Activated CD8-positive, alpha-beta T cell treated with anti-CD3 and anti-CD28 coated beads, Interleukin-2, amount 10 ng/mL, durations not matched to agents 7 days and 5 days (primary cell): ENCODE results near the gene SIN3A. TPM values are rescaled to one million over a fixed set of nuclear protein-coding genes. Genes with fewer than 3 reads are reported as not detected.
"Not testable (repeated sequence)": the region's sequence is repeated elsewhere in the genome, so short reads cannot be mapped to it uniquely, and the experiment has no call there.

ENCODE experiments used
- ATAC-seq: fragments of 150-1000 bp; cut with Tn5 transposase; one replicate; pipeline ENCODE4 v1.10.0; 2021; ENCODE audit warnings: moderate library complexity
- CTCF ChIA-PET: fragments of 350-600 bp; sonication (Branson Sonifier 250); formaldehyde crosslinking; loops from one replicate; lab custom pipeline; 2021; ENCODE audit warnings: antibody characterized with exemption; lab: Charles Lee
- POLR2A ChIA-PET: fragments of 350-600 bp; sonication (Branson Sonifier 250); formaldehyde crosslinking; loops from one replicate; lab custom pipeline; 2021; ENCODE audit warnings: antibody characterized with exemption; lab: Charles Lee
- DNase-seq: peaks from one replicate; pipeline ENCODE4 v3.0.0-alpha.2; 2020
- H3K27ac Mint-ChIP-seq: one replicate; pipeline ENCODE4 v1.8.0; 2021; ENCODE audit warnings: mild to moderate bottlenecking, mixed read lengths
- H3K27me3 Mint-ChIP-seq: one replicate; pipeline ENCODE4 v1.8.0; 2021; ENCODE audit warnings: low read depth, mixed read lengths
- H3K36me3 Mint-ChIP-seq: one replicate; pipeline ENCODE4 v1.8.0; 2021; ENCODE audit warnings: low read depth, mixed read lengths
- H3K4me1 Mint-ChIP-seq: one replicate; pipeline ENCODE4 v1.8.0; 2021; ENCODE audit warnings: low read depth, mixed read lengths
- H3K4me3 Mint-ChIP-seq: one replicate; pipeline ENCODE4 v1.8.0; 2021; ENCODE audit warnings: mild to moderate bottlenecking, mixed read lengths
- H3K9me3 Mint-ChIP-seq: one replicate; pipeline ENCODE4 v1.8.0; 2022; ENCODE audit warnings: mixed read lengths; ENCODE audit not compliant: insufficient read depth
- total RNA-seq, 2 experiments: library from RNA; stranded (reverse); gene quantifications; one replicate each; pipeline ENCODE4 v1.2.3, GENCODE V29; 2021

Gene SIN3A
- total RNA-seq, 2 experiments from 2014 or later = 96.7 to 104 TPM

- ATAC-seq (peak; percentile 39), DNase-seq (peak; percentile 99)
- POLR2A ChIA-PET = interaction anchor here (1.0 to 7.2 kb wide), 9 partner anchors 57 to 663 kb away, joined by 3 to 102 read pairs (median 5); partner anchors contain the start of genes IMP3, MAN2C1, PTPN9 and SNUPN
- no peaks in the 10 kb centered on the region for H3K9me3 Mint-ChIP-seq
- CTCF ChIA-PET = interaction anchor here (0.9 to 6.5 kb wide), 5 partner anchors 12 to 421 kb away, joined by 3 to 62 read pairs (median 9); partner anchors contain the start of genes IMP3, MAN2C1 and SNUPN
- H3K27ac Mint-ChIP-seq = peak overlapping the region; percentile 98
- peak overlapping the region; percentile 96 for H3K4me3 Mint-ChIP-seq
- peaks cover 18% of the 10 kb centered on the region for H3K36me3 Mint-ChIP-seq
- peaks cover 41% of the 10 kb centered on the region for H3K4me1 Mint-ChIP-seq
- no peaks in the 10 kb centered on the region for H3K27me3 Mint-ChIP-seq
Measured at GRCh38 chr15:75450307-75451201, 936 bp downstream of the SIN3A start.

- POLR2A ChIA-PET = interaction anchor here (1.0 to 7.2 kb wide), 5 partner anchors 82 to 393 kb away, joined by 3 to 92 read pairs (median 20); partner anchors contain the start of genes IMP3, MAN2C1, PTPN9 and SNUPN
- no peak for ATAC-seq
- DNase-seq = no peak
- Mint-ChIP-seq H3K27me3 (no peaks in the 10 kb centered on the region), H3K4me3 (peak overlapping the region; percentile 96), H3K27ac (peak overlapping the region; percentile 91), H3K9me3 (no peaks in the 10 kb centered on the region), H3K4me1 (peaks cover 41% of the 10 kb centered on the region), H3K36me3 (peaks cover 18% of the 10 kb centered on the region)
- CTCF ChIA-PET = interaction anchor here (0.9 kb wide), 1 partner anchor 420 kb away, joined by 3 read pairs; no protein-coding TSS in a partner anchor
Measured at GRCh38 chr15:75449585-75450306, 1.7 kb downstream of the SIN3A start.

GRCh38 chr15:75448171-75448570 lies 3.3 kb downstream of the SIN3A start:
- not testable (repeated sequence) for H3K27me3 Mint-ChIP-seq, H3K27ac Mint-ChIP-seq, H3K4me3 Mint-ChIP-seq, DNase-seq, ATAC-seq, H3K9me3 Mint-ChIP-seq
- CTCF ChIA-PET = interaction anchor here (1.3 kb wide), 1 partner anchor 194 kb away, joined by 4 read pairs; no protein-coding TSS in a partner anchor
- POLR2A ChIA-PET = interaction anchor here (0.7 kb wide), 1 partner anchor 180 kb away, joined by 5 read pairs; no protein-coding TSS in a partner anchor
- Mint-ChIP-seq H3K4me1 (peaks cover 52% of the 10 kb centered on the region), H3K36me3 (peaks cover 26% of the 10 kb centered on the region)

GRCh38 chr15:75446151-75446550 lies 5.3 kb downstream of the SIN3A start:
- H3K27me3 Mint-ChIP-seq = no peaks in the 10 kb centered on the region
- CTCF ChIA-PET = interaction anchor here (0.9 to 2.5 kb wide), 5 partner anchors 9 to 194 kb away, joined by 3 to 10 read pairs (median 6); partner anchors contain the start of genes IMP3 and MAN2C1
- peaks cover 35% of the 10 kb centered on the region for H3K36me3 Mint-ChIP-seq
- no peak for ATAC-seq
- no peaks in the 10 kb centered on the region for H3K9me3 Mint-ChIP-seq
- peak overlapping the region; percentile 52 for H3K4me3 Mint-ChIP-seq
- peak overlapping the region; percentile 86 for H3K27ac Mint-ChIP-seq
- peak; percentile 32 for DNase-seq
- H3K4me1 Mint-ChIP-seq = peaks cover 56% of the 10 kb centered on the region
- POLR2A ChIA-PET = interaction anchor here (0.6 to 2.0 kb wide), 3 partner anchors 9 to 222 kb away, joined by 3 to 18 read pairs (median 3); no protein-coding TSS in a partner anchor

GRCh38 chr15:75445324-75445723 lies 6.2 kb downstream of the SIN3A start:
- not testable (repeated sequence) for H3K27ac Mint-ChIP-seq, H3K4me3 Mint-ChIP-seq, H3K9me3 Mint-ChIP-seq, ATAC-seq, H3K27me3 Mint-ChIP-seq, DNase-seq
- ChIA-PET POLR2A (interaction anchor here (2.0 kb wide), 1 partner anchor 10 kb away, joined by 18 read pairs; no protein-coding TSS in a partner anchor), CTCF (interaction anchor here (0.9 to 2.5 kb wide), 5 partner anchors 9 to 195 kb away, joined by 3 to 10 read pairs (median 6); partner anchors contain the start of genes IMP3 and MAN2C1)
- peaks cover 39% of the 10 kb centered on the region for H3K36me3 Mint-ChIP-seq
- H3K4me1 Mint-ChIP-seq = peaks cover 54% of the 10 kb centered on the region

- POLR2A ChIA-PET = interaction anchor here (1.1 kb wide), 1 partner anchor 10 kb away, joined by 10 read pairs; no protein-coding TSS in a partner anchor
- CTCF ChIA-PET, DNase-seq, ATAC-seq, H3K27ac Mint-ChIP-seq, H3K27me3 Mint-ChIP-seq, H3K9me3 Mint-ChIP-seq, H3K4me3 Mint-ChIP-seq: not testable (repeated sequence)
- H3K4me1 Mint-ChIP-seq = peaks cover 43% of the 10 kb centered on the region
- H3K36me3 Mint-ChIP-seq = peaks cover 45% of the 10 kb centered on the region
Measured at GRCh38 chr15:75443972-75444453, 7.5 kb downstream of the SIN3A start.

- Mint-ChIP-seq H3K36me3 (peaks cover 43% of the 10 kb centered on the region), H3K27ac (no peak overlapping the region), H3K4me3 (no peak overlapping the region), H3K9me3 (no peaks in the 10 kb centered on the region), H3K4me1 (peaks cover 23% of the 10 kb centered on the region), H3K27me3 (no peaks in the 10 kb centered on the region)
- CTCF ChIA-PET = no interaction called here
- no peak for ATAC-seq
- POLR2A ChIA-PET = interaction anchor here (0.9 kb wide), 1 partner anchor 15 kb away, joined by 3 read pairs; no protein-coding TSS in a partner anchor
- DNase-seq = no peak
Measured at GRCh38 chr15:75437721-75438120, 13.8 kb downstream of the SIN3A start.

GRCh38 chr15:75436881-75437280 lies 14.6 kb downstream of the SIN3A start:
- CTCF ChIA-PET = no interaction called here
- H3K4me1 Mint-ChIP-seq = peaks cover 23% of the 10 kb centered on the region
- H3K27me3 Mint-ChIP-seq = no peaks in the 10 kb centered on the region
- no peak overlapping the region for H3K4me3 Mint-ChIP-seq
- no peaks in the 10 kb centered on the region for H3K9me3 Mint-ChIP-seq
- POLR2A ChIA-PET = no interaction called here
- H3K36me3 Mint-ChIP-seq = peaks cover 43% of the 10 kb centered on the region
- no peak for ATAC-seq
- no peak overlapping the region for H3K27ac Mint-ChIP-seq
- no peak for DNase-seq

- ChIA-PET POLR2A (interaction anchor here (0.6 to 1.4 kb wide), 3 partner anchors 15 to 146 kb away, joined by 3 to 4 read pairs (median 3); no protein-coding TSS in a partner anchor), CTCF (interaction anchor here (0.8 kb wide), 1 partner anchor 64 kb away, joined by 3 read pairs; the partner anchor contains the start of gene MAN2C1)
- DNase-seq = no peak
- Mint-ChIP-seq H3K36me3 (peaks cover 40% of the 10 kb centered on the region), H3K9me3 (no peaks in the 10 kb centered on the region), H3K27me3 (no peaks in the 10 kb centered on the region), H3K27ac (no peak overlapping the region), H3K4me1 (peaks cover 11% of the 10 kb centered on the region), H3K4me3 (no peak overlapping the region)
- ATAC-seq = no peak
Measured at GRCh38 chr15:75431682-75432081, 19.8 kb downstream of the SIN3A start.

- Mint-ChIP-seq H3K9me3 (no peaks in the 10 kb centered on the region), H3K27me3 (no peaks in the 10 kb centered on the region), H3K4me1 (peaks cover 15% of the 10 kb centered on the region)
Measured at GRCh38 chr15:75431270-75431669, 20.2 kb downstream of the SIN3A start.

More at GRCh38 chr15:75431270-75431669, 20.2 kb downstream of the SIN3A start:
- ChIA-PET CTCF (interaction anchor here (0.8 kb wide), 1 partner anchor 63 kb away, joined by 3 read pairs; the partner anchor contains the start of gene MAN2C1), POLR2A (interaction anchor here (0.7 to 1.4 kb wide), 2 partner anchors 23 to 209 kb away, joined by 3 to 4 read pairs; partner anchors contain the start of gene IMP3)
- ATAC-seq (no peak), DNase-seq (no peak)
- peaks cover 44% of the 10 kb centered on the region for H3K36me3 Mint-ChIP-seq
- H3K27ac Mint-ChIP-seq = no peak overlapping the region
- no peak overlapping the region for H3K4me3 Mint-ChIP-seq
